ENCODE data around the gene PTPRG. TPM values are rescaled to one million over a fixed set of nuclear protein-coding genes. Genes with fewer than 3 reads are reported as not detected.

Gene PTPRG
- total RNA-seq, 6 experiments from 2014 or later = 11.7 to 27.8 (median 14.7) TPM

GRCh38 chr3:62241279-62241678, 679.9 kb downstream of the PTPRG start:
- Histone ChIP-seq H3K4me3 (no peak overlapping the region), H3K27ac (no peak overlapping the region), H3K36me3 (no peaks in the 10 kb centered on the region), H3K27me3 (no peaks in the 10 kb centered on the region), H3K9me3 (no peaks in the 10 kb centered on the region), H3K4me1 (no peaks in the 10 kb centered on the region)
- no peak for ATAC-seq
- no peak for DNase-seq
- WGBS (ENCODE audit: insufficient coverage, low coverage, low lambda C conversion rate, missing lambda C conversion rate) = 80% methylated on average over 4 of the region's 4 CpGs
- intact Hi-C loops (cut with DNase I) = no loop called here
- no peak for TF ChIP-seq POLR2A (IDR thresholded peaks at IDR 0.05)
- TF ChIP-seq CTCF (IDR thresholded peaks at IDR 0.05) = no peak

- Histone ChIP-seq H3K4me3 (no peak overlapping the region), H3K4me1 (no peaks in the 10 kb centered on the region), H3K36me3 (no peaks in the 10 kb centered on the region), H3K9me3 (no peaks in the 10 kb centered on the region), H3K27me3 (no peaks in the 10 kb centered on the region), H3K27ac (no peak overlapping the region)
- no peak for ATAC-seq
- intact Hi-C loops (cut with DNase I) = no loop called here
- 94% methylated on average over 5 of the region's 12 CpGs for WGBS (ENCODE audit: insufficient coverage, low coverage, low lambda C conversion rate, missing lambda C conversion rate)
- TF ChIP-seq CTCF (IDR thresholded peaks at IDR 0.05) = no peak
- no peak for TF ChIP-seq POLR2A (IDR thresholded peaks at IDR 0.05)
- no peak for DNase-seq
These were observed 681.6 kb downstream of the PTPRG start for GRCh38 chr3:62242831-62243509.

- WGBS (ENCODE audit: insufficient coverage, low coverage, low lambda C conversion rate, missing lambda C conversion rate) = 54% methylated on average over 2 of the region's 2 CpGs
- Histone ChIP-seq H3K4me3 (no peak overlapping the region), H3K27me3 (no peaks in the 10 kb centered on the region), H3K36me3 (no peaks in the 10 kb centered on the region), H3K9me3 (no peaks in the 10 kb centered on the region), H3K27ac (no peak overlapping the region), H3K4me1 (no peaks in the 10 kb centered on the region)
- DNase-seq (no peak), ATAC-seq (peak in 1 of 4 donors; percentile 81)
- intact Hi-C loops (cut with DNase I) = no loop called here
- TF ChIP-seq CTCF (IDR thresholded peaks at IDR 0.05) = no peak
- TF ChIP-seq POLR2A (IDR thresholded peaks at IDR 0.05) = no peak
These were observed 684.7 kb downstream of the PTPRG start for GRCh38 chr3:62246094-62246493.

GRCh38 chr3:62246985-62247384, 685.6 kb downstream of the PTPRG start:
- no peak overlapping the region for H3K27ac ChIP-seq
- TF ChIP-seq POLR2A (IDR thresholded peaks at IDR 0.05) (no peak), CTCF (IDR thresholded peaks at IDR 0.05) (no peak)
- intact Hi-C loops (cut with DNase I) = no loop called here
- DNase-seq = no peak
- H3K9me3 ChIP-seq = no peaks in the 10 kb centered on the region
- WGBS (ENCODE audit: insufficient coverage, low coverage, low lambda C conversion rate, missing lambda C conversion rate) = 100% methylated on average over 1 of the region's 1 CpG
- no peaks in the 10 kb centered on the region for H3K27me3 ChIP-seq
- no peak for ATAC-seq
- H3K4me3 ChIP-seq = no peak overlapping the region
- no peaks in the 10 kb centered on the region for H3K36me3 ChIP-seq
- H3K4me1 ChIP-seq = no peaks in the 10 kb centered on the region

All from right lobe of liver (tissue), 6 donors.